Gastroesophageal sphincter (tissue), 3 donors: ENCODE measurements around the gene ETS1.

Experiments used
- EP300 ChIP-seq: sonication (generic); formaldehyde crosslinking; IDR thresholded peaks from one replicate; pipeline ENCODE4 v1.6.1; 2017; ENCODE audit warnings: antibody characterized with exemption, mild to moderate bottlenecking
- TF ChIP-seq, protein P1 (sequence below), 4 experiments: fragments of 200-600 bp in 2 of 4; fragments of 450-650 bp in 2 of 4; sonication (generic) in 1 of 4; IDR thresholded peaks; one replicate each; pipeline ENCODE4 v1.5.1; 2017 to 2019; ENCODE audit warnings: antibody characterized with exemption in 4 of 4, mild to moderate bottlenecking in 2 of 4, moderate library complexity in 2 of 4

DNA sequence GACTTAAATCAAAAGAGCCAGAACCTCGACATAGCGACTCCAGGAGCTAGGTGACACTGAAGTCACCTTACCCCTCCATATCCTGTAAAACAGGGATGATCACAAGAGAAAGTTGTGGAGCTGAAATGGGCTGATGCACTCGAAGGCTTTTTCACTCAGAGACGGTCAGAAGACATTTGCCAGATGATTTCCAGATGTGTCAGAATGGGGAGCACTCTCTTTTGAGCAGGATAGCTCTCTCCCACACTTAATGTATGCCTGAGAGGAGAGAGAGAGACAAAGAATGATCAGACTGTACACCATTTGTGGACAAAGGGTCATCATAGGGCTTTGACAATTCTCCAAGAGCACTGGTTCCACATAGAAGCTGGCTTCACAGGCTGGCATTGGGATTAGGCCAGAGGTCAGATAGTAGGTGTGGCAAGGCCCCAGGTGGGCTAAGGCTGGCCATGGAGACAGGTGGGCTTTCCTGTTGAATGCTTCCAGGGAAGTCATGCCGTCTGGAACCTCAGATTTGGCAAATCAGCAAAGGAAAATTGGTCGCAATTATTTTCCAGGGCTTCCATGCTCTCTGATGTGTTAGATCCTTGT lies 42.3 kb upstream of the ETS1 start:
- TF ChIP-seq, protein P1, sequence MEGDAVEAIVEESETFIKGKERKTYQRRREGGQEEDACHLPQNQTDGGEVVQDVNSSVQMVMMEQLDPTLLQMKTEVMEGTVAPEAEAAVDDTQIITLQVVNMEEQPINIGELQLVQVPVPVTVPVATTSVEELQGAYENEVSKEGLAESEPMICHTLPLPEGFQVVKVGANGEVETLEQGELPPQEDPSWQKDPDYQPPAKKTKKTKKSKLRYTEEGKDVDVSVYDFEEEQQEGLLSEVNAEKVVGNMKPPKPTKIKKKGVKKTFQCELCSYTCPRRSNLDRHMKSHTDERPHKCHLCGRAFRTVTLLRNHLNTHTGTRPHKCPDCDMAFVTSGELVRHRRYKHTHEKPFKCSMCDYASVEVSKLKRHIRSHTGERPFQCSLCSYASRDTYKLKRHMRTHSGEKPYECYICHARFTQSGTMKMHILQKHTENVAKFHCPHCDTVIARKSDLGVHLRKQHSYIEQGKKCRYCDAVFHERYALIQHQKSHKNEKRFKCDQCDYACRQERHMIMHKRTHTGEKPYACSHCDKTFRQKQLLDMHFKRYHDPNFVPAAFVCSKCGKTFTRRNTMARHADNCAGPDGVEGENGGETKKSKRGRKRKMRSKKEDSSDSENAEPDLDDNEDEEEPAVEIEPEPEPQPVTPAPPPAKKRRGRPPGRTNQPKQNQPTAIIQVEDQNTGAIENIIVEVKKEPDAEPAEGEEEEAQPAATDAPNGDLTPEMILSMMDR (IDR thresholded peaks at IDR 0.05) = no peak
- TF ChIP-seq EP300 = no peak
